Endothelial cell of umbilical vein (primary cell): ENCODE data around the gene PCBP4. TPM values are rescaled to one million over a fixed set of nuclear protein-coding genes. Genes with fewer than 3 reads are reported as not detected.

Experiments
- BruUV-seq: library from RNA; stranded (reverse); fragments of 400-500 nt; replicated peaks from 2 replicates; lab custom pipeline; 2021; lab: Mats Ljungman, UMichigan
- CTCF ChIA-PET: fragments of 300-600, 350-600 bp; sonication (Branson Sonifier 250); formaldehyde crosslinking; loops from one replicate; lab custom pipeline; 2021; ENCODE audit warnings: antibody characterized with exemption, inconsistent platforms; lab: Charles Lee
- POLR2A ChIA-PET: fragments of 300-600, 350-600 bp; sonication (Branson Sonifier 250); formaldehyde crosslinking; loops from one replicate; lab custom pipeline; 2021; ENCODE audit warnings: antibody characterized with exemption, inconsistent platforms; lab: Charles Lee
- DNase-seq: peaks from one replicate; pipeline ENCODE4 v3.0.0-alpha.2; 2011; ENCODE audit warnings: low read depth, low spot score
- FAIRE-seq: peaks from 2 replicates; lab custom pipeline; 2011; peaks lifted over from hg19 to GRCh38; lab: Jason Lieb, UNC
- H2AFZ ChIP-seq: 2 replicates; pipeline ENCODE4 v1.6.0; 2012; ENCODE audit warnings: low read depth, low read length, control low read depth, inconsistent platforms
- H3K27ac ChIP-seq: 2 replicates; pipeline ENCODE4 v1.5.1; 2011; ENCODE audit warnings: low read depth, mild to moderate bottlenecking, control low read depth, low read length, moderate library complexity; ENCODE audit not compliant: insufficient read depth
- H3K27me3 ChIP-seq, 2 experiments: 2 replicates each; pipeline versions ENCODE4 v1.6.0 to v1.6.1; 2011; ENCODE audit warnings: low read length in 2 of 2, mixed read lengths in 1 of 2; ENCODE audit not compliant: control insufficient read depth in 2 of 2, insufficient read depth in 2 of 2
- H3K36me3 ChIP-seq, 2 experiments: 2 replicates in 1 of 2; 3 replicates in 1 of 2; pipeline ENCODE4 v1.5.1; 2011; ENCODE audit warnings: low read length in 2 of 2, mild to moderate bottlenecking in 1 of 2, moderate library complexity in 1 of 2; ENCODE audit not compliant: control insufficient read depth in 2 of 2, insufficient read depth in 2 of 2; ENCODE audit errors: extremely low read depth in 1 of 2
- H3K4me1 ChIP-seq: 3 replicates; pipeline ENCODE4 v1.5.1; 2011; ENCODE audit warnings: mild to moderate bottlenecking, low read length; ENCODE audit not compliant: control insufficient read depth, insufficient read depth; ENCODE audit errors: extremely low read depth
- H3K4me2 ChIP-seq: 2 replicates; pipeline ENCODE4 v1.6.1; 2011; ENCODE audit warnings: low read length, control low read depth, mixed read lengths; ENCODE audit not compliant: insufficient read depth
- H3K4me3 ChIP-seq, 3 experiments: fragments of 200-600 bp in 1 of 3; sonication (generic), shearing (Covaris generic) in 1 of 3; replicated peaks in 1 of 3; 2 replicates each; pipeline ENCODE4 v1.5.1; 2011 to 2016; ENCODE audit warnings: control low read depth in 3 of 3, low read length in 3 of 3, mild to moderate bottlenecking in 2 of 3, inconsistent platforms in 1 of 3, low read depth in 1 of 3, moderate library complexity in 1 of 3; ENCODE audit not compliant: insufficient read depth in 1 of 3
- H3K79me2 ChIP-seq: 2 replicates; pipeline ENCODE4 v1.6.0; 2012; ENCODE audit warnings: low read length, inconsistent platforms; ENCODE audit not compliant: control insufficient read depth, insufficient read depth
- H3K9ac ChIP-seq: replicated peaks from 2 replicates; pipeline ENCODE3; 2011; ENCODE audit warnings: low read length, control low read depth; ENCODE audit not compliant: insufficient read depth; ENCODE audit errors: extremely low read depth
- H3K9me1 ChIP-seq: replicated peaks from 3 replicates; pipeline ENCODE4 v1.6.0; 2011; ENCODE audit warnings: mild to moderate bottlenecking, low read length; ENCODE audit not compliant: control insufficient read depth, insufficient read depth; ENCODE audit errors: extremely low read depth
- H3K9me3 ChIP-seq: replicated peaks from 2 replicates; pipeline ENCODE4 v1.5.1; 2012; ENCODE audit warnings: low read length, inconsistent platforms; ENCODE audit not compliant: control insufficient read depth, insufficient read depth
- H4K20me1 ChIP-seq: replicated peaks from 2 replicates; pipeline ENCODE3; 2011; ENCODE audit warnings: mild to moderate bottlenecking, low read length; ENCODE audit not compliant: control insufficient read depth, insufficient read depth; ENCODE audit errors: extremely low read depth
- EZH2 ChIP-seq: IDR thresholded peaks from 2 replicates; pipeline ENCODE4 v1.6.1; 2012; ENCODE audit warnings: borderline replicate concordance, low read depth, mild to moderate bottlenecking, moderate library complexity, low read length, inconsistent platforms; ENCODE audit not compliant: severe bottlenecking
- FOS ChIP-seq: IDR thresholded peaks from 2 replicates; pipeline ENCODE4 v1.6.1; 2011; ENCODE audit warnings: mild to moderate bottlenecking, low read length, moderate library complexity, borderline replicate concordance; ENCODE audit not compliant: insufficient read depth
- JUN ChIP-seq: IDR thresholded peaks from 2 replicates; pipeline ENCODE4 v1.6.1; 2011; ENCODE audit warnings: borderline replicate concordance, low read depth; ENCODE audit not compliant: insufficient read length, insufficient read depth
- MYC ChIP-seq: IDR thresholded peaks from one replicate; pipeline ENCODE4 v1.6.1; 2011; ENCODE audit warnings: mild to moderate bottlenecking, low read depth, low read length
- POLR2A ChIP-seq: IDR thresholded peaks from 2 replicates; pipeline ENCODE4 v1.6.1; 2012; ENCODE audit warnings: low read depth, mild to moderate bottlenecking, control low read depth, low read length
- POLR2AphosphoS5 ChIP-seq: IDR thresholded peaks from 2 replicates; pipeline ENCODE4 v1.6.1; 2012; ENCODE audit warnings: low read depth, mild to moderate bottlenecking, control low read depth, low read length, moderate library complexity; ENCODE audit not compliant: insufficient read depth
- dilution Hi-C: fragments of 300-500 bp; cut with MboI; formaldehyde crosslinking; loops from one replicate; pipeline ENCODE4 v1.15.0; 2019; ENCODE audit warnings: low sequenced_read_pairs; ENCODE audit not compliant: extremely low pct_ligation_motif_present
- intact Hi-C: fragments of 100-400 bp; cut with micrococcal nuclease; formaldehyde crosslinking; loops from one replicate; pipeline ENCODE4 v1.10.0; 2022
- polyA plus RNA-seq, 4 experiments: library from polyadenylated mRNA; depleted of rRNA in 3 of 4; stranded (reverse) in 3 of 4; unstranded in 1 of 4; fragments of >200 nt; gene quantifications; 2 replicates each; pipeline versions ENCODE4 v1.2.1 to v1.2.3, GENCODE V29; 2011 to 2012; ENCODE audit warnings: missing spikeins in 1 of 4
- total RNA-seq: library from RNA; stranded (reverse); gene quantifications from 2 replicates; pipeline ENCODE4 v1.2.3, GENCODE V29; 2021
- TF ChIP-seq, protein P1 (sequence below): IDR thresholded peaks from 2 replicates; pipeline ENCODE4 v1.6.1; 2011; ENCODE audit not compliant: insufficient read depth, insufficient read length
- TF ChIP-seq, protein P2 (sequence below), 2 donors: IDR thresholded peaks; 1 replicate in 1 of 2; 2 replicates in 1 of 2; pipeline ENCODE4 v1.5.1; 2011; ENCODE audit warnings: low read length in 2 of 2, mild to moderate bottlenecking in 2 of 2, moderate library complexity in 2 of 2, control low read depth in 1 of 2, inconsistent platforms in 1 of 2, low read depth in 1 of 2; ENCODE audit not compliant: insufficient read depth in 1 of 2; ENCODE audit errors: extremely low read depth in 1 of 2

The PCBP4 gene
- total and polyA plus RNA-seq, 2 donors (not counting 3 experiments of a cell fraction or from before 2014, with no cell fraction given) = 46.5 to 63.1 TPM

DNA sequence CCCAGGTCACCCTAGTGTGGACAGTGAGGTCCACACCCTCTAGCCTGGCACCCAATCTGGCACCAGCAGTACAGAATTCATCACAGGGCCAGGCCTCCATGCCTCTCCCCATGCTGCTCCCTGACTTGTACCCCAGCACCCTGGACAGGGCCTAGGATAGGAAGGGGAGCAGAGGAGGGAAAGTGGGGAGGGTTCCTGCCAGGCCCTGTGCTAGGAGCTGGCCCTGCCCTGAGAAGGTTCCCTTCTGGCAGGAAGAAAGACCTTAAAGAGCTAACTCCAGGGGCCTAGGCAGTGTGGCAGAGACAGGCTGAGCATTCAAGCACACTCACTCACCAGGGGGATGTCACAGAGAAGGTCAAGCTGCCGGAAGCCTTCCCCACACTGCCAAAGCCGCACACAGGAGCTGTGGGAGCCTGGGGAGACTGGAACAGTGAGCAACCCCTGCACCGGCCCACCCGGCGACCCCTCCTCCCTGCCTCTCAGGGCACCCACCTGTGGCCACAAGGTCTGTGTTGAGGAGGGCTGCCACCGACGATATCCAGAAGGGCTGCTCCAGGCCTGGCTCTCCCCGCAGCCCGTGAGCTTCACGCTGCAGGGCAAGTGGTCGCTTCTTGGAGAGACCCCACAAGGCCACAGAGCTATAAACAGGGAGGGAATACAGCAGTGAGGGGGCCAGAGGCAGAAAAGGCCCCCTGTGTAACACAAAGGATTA lies 33.0 kb downstream of the PCBP4 start:
- Histone ChIP-seq H3K9me1 (no peaks in the 10 kb centered on the region), H3K4me1 (no peaks in the 10 kb centered on the region), H4K20me1 (no peaks in the 10 kb centered on the region), H3K9me3 (no peaks in the 10 kb centered on the region), H3K36me3 (peaks cover 0 to 41% of the 10 kb centered on the region in 2 experiments), H3K4me2 (no peak overlapping the region), H3K4me3 (no peak overlapping the region), H3K79me2 (peaks cover 2% of the 10 kb centered on the region), H3K27me3 (no peaks in the 10 kb centered on the region), H2AFZ (no peak overlapping the region), H3K27ac (no peak overlapping the region), H3K9ac (no peak overlapping the region)
- CTCF ChIA-PET = no interaction called here
- FAIRE-seq (no peak), DNase-seq (no peak)
- intact Hi-C loops (no loop called here), dilution Hi-C loops (no loop called here)
- BruUV-seq = no TSS peak
- POLR2A ChIA-PET = no interaction called here
- no peak for TF ChIP-seq EZH2
- TF ChIP-seq POLR2A = no peak
- no peak for TF ChIP-seq FOS
- TF ChIP-seq JUN = no peak
- TF ChIP-seq, protein P1, sequence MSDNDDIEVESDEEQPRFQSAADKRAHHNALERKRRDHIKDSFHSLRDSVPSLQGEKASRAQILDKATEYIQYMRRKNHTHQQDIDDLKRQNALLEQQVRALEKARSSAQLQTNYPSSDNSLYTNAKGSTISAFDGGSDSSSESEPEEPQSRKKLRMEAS = no peak
- no peak for TF ChIP-seq POLR2AphosphoS5
- TF ChIP-seq, protein P2, sequence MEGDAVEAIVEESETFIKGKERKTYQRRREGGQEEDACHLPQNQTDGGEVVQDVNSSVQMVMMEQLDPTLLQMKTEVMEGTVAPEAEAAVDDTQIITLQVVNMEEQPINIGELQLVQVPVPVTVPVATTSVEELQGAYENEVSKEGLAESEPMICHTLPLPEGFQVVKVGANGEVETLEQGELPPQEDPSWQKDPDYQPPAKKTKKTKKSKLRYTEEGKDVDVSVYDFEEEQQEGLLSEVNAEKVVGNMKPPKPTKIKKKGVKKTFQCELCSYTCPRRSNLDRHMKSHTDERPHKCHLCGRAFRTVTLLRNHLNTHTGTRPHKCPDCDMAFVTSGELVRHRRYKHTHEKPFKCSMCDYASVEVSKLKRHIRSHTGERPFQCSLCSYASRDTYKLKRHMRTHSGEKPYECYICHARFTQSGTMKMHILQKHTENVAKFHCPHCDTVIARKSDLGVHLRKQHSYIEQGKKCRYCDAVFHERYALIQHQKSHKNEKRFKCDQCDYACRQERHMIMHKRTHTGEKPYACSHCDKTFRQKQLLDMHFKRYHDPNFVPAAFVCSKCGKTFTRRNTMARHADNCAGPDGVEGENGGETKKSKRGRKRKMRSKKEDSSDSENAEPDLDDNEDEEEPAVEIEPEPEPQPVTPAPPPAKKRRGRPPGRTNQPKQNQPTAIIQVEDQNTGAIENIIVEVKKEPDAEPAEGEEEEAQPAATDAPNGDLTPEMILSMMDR (IDR thresholded peaks at IDR 0.05; ENCODE audit: extremely low read depth in 1 of 2, insufficient read depth in 1 of 2, low read depth in 1 of 2, low read length in 2 of 2) = no peak
- no peak for TF ChIP-seq MYC
